GM12891 (cell line): ENCODE data around the gene BAIAP2L2.

Experiments used
- DNase-seq: peaks from one replicate; pipeline ENCODE4 v3.0.0; 2011; ENCODE audit warnings: low spot score; ENCODE audit not compliant: insufficient read length
- FAIRE-seq: peaks from 2 replicates; lab custom pipeline; 2011; peaks lifted over from hg19 to GRCh38; lab: Jason Lieb, UNC
- PAX5 ChIP-seq: IDR thresholded peaks from 2 replicates; pipeline ENCODE4 v1.6.1; 2011; ENCODE audit warnings: low read length, moderate library complexity, mild to moderate bottlenecking; ENCODE audit not compliant: insufficient read depth, severe bottlenecking
- POLR2A ChIP-seq: IDR thresholded peaks from 2 replicates; pipeline ENCODE4 v1.6.1; 2011; ENCODE audit warnings: low read depth, low read length, control low read depth
- POLR2AphosphoS5 ChIP-seq: IDR thresholded peaks from 2 replicates; pipeline ENCODE4 v1.6.1; 2011; ENCODE audit warnings: low read depth, low read length, control low read depth
- POU2F2 ChIP-seq: IDR thresholded peaks from 2 replicates; pipeline ENCODE4 v1.6.1; 2011; ENCODE audit warnings: low read depth, mild to moderate bottlenecking, control low read depth, low read length, moderate library complexity
- SPI1 ChIP-seq: IDR thresholded peaks from 2 replicates; pipeline ENCODE4 v1.6.1; 2011; ENCODE audit warnings: low read depth, low read length, control low read depth
- TAF1 ChIP-seq: IDR thresholded peaks from 2 replicates; pipeline ENCODE4 v1.6.1; 2011; ENCODE audit warnings: low read depth, low read length, control low read depth

Gene BAIAP2L2

GRCh38 chr22:38088629-38089473 lies 21.6 kb downstream of the BAIAP2L2 start:
- FAIRE-seq = no peak

GRCh38 chr22:38087855-38088254 lies 22.6 kb downstream of the BAIAP2L2 start:
- FAIRE-seq (no peak), DNase-seq (no peak)
- no peak for TF ChIP-seq POLR2AphosphoS5
- no peak for TF ChIP-seq SPI1
- no peak for TF ChIP-seq TAF1
- TF ChIP-seq POU2F2 = no peak
- no peak for TF ChIP-seq POLR2A
- no peak for TF ChIP-seq PAX5

More at GRCh38 chr22:38088629-38089473, 21.6 kb downstream of the BAIAP2L2 start:
- no peak for TF ChIP-seq POLR2A
- no peak for TF ChIP-seq POLR2AphosphoS5
- no peak for TF ChIP-seq PAX5
- no peak for TF ChIP-seq POU2F2
- no peak for TF ChIP-seq SPI1
- TF ChIP-seq TAF1 = no peak
- no peak for DNase-seq

- DNase-seq = no peak
- FAIRE-seq = no peak
- TF ChIP-seq PAX5 (no peak), SPI1 (no peak), POU2F2 (no peak), TAF1 (no peak), POLR2A (no peak), POLR2AphosphoS5 (no peak)
Measured at GRCh38 chr22:38086942-38087341, 23.5 kb downstream of the BAIAP2L2 start.

GRCh38 chr22:38086001-38086845 lies 24.3 kb downstream of the BAIAP2L2 start:
- DNase-seq = no peak
- no peak for FAIRE-seq

GRCh38 chr22:38085501-38085900 lies 25.0 kb downstream of the BAIAP2L2 start:
- DNase-seq (no peak), FAIRE-seq (no peak)
- TF ChIP-seq TAF1 (no peak), POLR2AphosphoS5 (no peak)

More at GRCh38 chr22:38086001-38086845, 24.3 kb downstream of the BAIAP2L2 start:
- no peak for TF ChIP-seq SPI1
- no peak for TF ChIP-seq TAF1
- TF ChIP-seq POLR2A = no peak
- no peak for TF ChIP-seq POU2F2
- TF ChIP-seq PAX5 = no peak
- no peak for TF ChIP-seq POLR2AphosphoS5

- no peak for TF ChIP-seq POLR2AphosphoS5
- no peak for TF ChIP-seq POU2F2
- no peak for TF ChIP-seq SPI1
- TF ChIP-seq TAF1 = no peak
- no peak for TF ChIP-seq PAX5
- no peak for TF ChIP-seq POLR2A
- FAIRE-seq (no peak), DNase-seq (no peak)
Measured at GRCh38 chr22:38085056-38085455, 25.4 kb downstream of the BAIAP2L2 start.

- TF ChIP-seq POLR2AphosphoS5 (no peak), POU2F2 (no peak), TAF1 (no peak), POLR2A (no peak), PAX5 (no peak), SPI1 (no peak)
- no peak for DNase-seq
- no peak for FAIRE-seq
Measured at GRCh38 chr22:38083931-38084631, 26.4 kb downstream of the BAIAP2L2 start, which contains the start of gene SLC16A8. Gene SLC16A8 (minus strand): TSS chr22:38084184. CDS start chr22:38082873, 1,311 bp downstream.

- FAIRE-seq (no peak), DNase-seq (no peak)
- TF ChIP-seq PAX5 (no peak), POU2F2 (no peak), POLR2A (no peak), SPI1 (no peak), POLR2AphosphoS5 (no peak), TAF1 (no peak)
Measured at GRCh38 chr22:38082986-38083710, 27.3 kb downstream of the BAIAP2L2 start.
